Neural cell (in vitro differentiated cells): ENCODE data around the gene TCEA3.

Experiments used
- CTCF ChIP-seq: fragments of 450-650 bp; IDR thresholded peaks from 2 replicates; pipeline ENCODE4 v1.5.1; 2014; ENCODE audit warnings: antibody characterized with exemption, mild to moderate bottlenecking, moderate library complexity; ENCODE audit not compliant: poor library complexity, severe bottlenecking
- POLR2AphosphoS5 ChIP-seq: IDR thresholded peaks from 2 replicates; pipeline ENCODE4 v1.6.1; 2012

GRCh38 chr1:23430803-23431202 is 6.3 kb upstream of the TCEA3 start:
- TF ChIP-seq POLR2AphosphoS5: no peak
- no peak for TF ChIP-seq CTCF
